Mononuclear cell (primary cell): ENCODE results near the gene TASOR. TPM values are rescaled to one million over a fixed set of nuclear protein-coding genes. Genes with fewer than 3 reads are reported as not detected.

Experiments
- H3K27me3 ChIP-seq: 2 replicates; pipeline ENCODE4 v1.6.0; 2011; ENCODE audit warnings: low read length, control low read depth; ENCODE audit not compliant: insufficient read depth
- H3K4me1 ChIP-seq: 2 replicates; pipeline ENCODE4 v1.5.1; 2011; ENCODE audit warnings: mild to moderate bottlenecking, low read length, control low read depth; ENCODE audit not compliant: insufficient read depth
- H3K4me3 ChIP-seq: 2 replicates; pipeline ENCODE4 v1.5.1; 2011; ENCODE audit warnings: mild to moderate bottlenecking, low read length, moderate library complexity
- H3K9me3 ChIP-seq: 2 replicates; pipeline ENCODE4 v1.5.1; 2011; ENCODE audit warnings: low read depth, mild to moderate bottlenecking, control low read depth, low read length
- total RNA-seq: library from RNA; depleted of rRNA; stranded (reverse); fragments of >200 nt; gene quantifications from one replicate; pipeline ENCODE4 v1.2.3, GENCODE V29; 2012

TASOR gene
- total RNA-seq, 1 donor: 81.5 TPM

DNA sequence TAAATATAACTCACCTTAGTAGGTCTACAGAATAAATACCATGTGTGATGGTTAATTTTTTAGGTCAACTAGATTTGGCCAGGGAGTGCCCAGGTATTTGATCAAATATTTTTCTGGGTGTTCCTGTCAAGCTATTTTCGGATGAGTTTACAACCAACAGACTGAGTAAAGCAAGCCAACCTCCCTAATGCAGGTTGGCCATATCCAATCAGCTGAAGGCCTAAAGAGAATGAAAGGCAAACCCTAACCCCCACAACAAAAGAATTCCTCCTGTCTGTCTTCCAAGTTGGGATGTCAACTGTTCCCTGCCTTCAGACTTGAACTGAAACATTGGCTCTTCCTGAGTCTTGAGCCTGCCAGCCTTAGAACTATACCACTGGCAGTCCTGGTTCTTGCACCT is 28.6 kb downstream of the TASOR start:
- no peaks in the 10 kb centered on the region for H3K9me3 ChIP-seq
- H3K4me1 ChIP-seq: no peaks in the 10 kb centered on the region
- H3K27me3 ChIP-seq: no peaks in the 10 kb centered on the region
- no peak overlapping the region for H3K4me3 ChIP-seq

DNA sequence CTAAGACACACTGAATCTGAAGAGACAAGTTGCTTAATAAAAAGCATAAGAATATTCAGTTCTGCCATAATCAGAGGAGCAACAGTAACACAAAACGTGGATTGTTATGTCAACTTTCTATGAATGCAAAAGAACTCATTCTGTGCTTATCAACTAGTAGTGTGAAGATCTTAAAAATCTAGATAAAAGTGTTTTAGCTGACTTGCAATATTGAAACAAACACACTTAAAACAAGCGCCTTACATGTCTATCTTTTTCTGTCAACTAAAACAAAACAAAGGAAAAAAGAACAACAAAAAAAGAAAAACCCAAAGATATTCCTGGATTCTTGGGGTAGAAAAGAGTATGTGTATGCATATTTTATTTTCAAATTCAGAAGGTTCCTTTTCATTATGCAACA is 37.7 kb downstream of the TASOR start:
- Histone ChIP-seq H3K9me3 (no peaks in the 10 kb centered on the region), H3K27me3 (no peaks in the 10 kb centered on the region), H3K4me1 (no peaks in the 10 kb centered on the region), H3K4me3 (no peak overlapping the region)

GRCh38 chr3:56633602-56634535 is 49.2 kb downstream of the TASOR start:
- Histone ChIP-seq H3K4me1 (no peaks in the 10 kb centered on the region), H3K4me3 (no peak overlapping the region), H3K27me3 (no peaks in the 10 kb centered on the region), H3K9me3 (no peaks in the 10 kb centered on the region)

Other genes with a start within 250 kb of the TASOR start
- gene ERC2, start 214.8 kb downstream of the TASOR start, total RNA-seq: 0.10 TPM
- 138 TPM for gene CCDC66, start 126.1 kb downstream of the TASOR start, total RNA-seq
- gene ARHGEF3, start 118.7 kb upstream of the TASOR start, total RNA-seq: 38.0 TPM